Measurements from ENCODE around the gene CHTOP.
"Not testable (repeated sequence)": the region's sequence is repeated elsewhere in the genome, so short reads cannot be mapped to it uniquely, and the experiment has no call there.

The CHTOP gene

GRCh38 chr1:153667439-153667838 is 33.6 kb downstream of the CHTOP start:
- DNase-seq = no peak

DNA sequence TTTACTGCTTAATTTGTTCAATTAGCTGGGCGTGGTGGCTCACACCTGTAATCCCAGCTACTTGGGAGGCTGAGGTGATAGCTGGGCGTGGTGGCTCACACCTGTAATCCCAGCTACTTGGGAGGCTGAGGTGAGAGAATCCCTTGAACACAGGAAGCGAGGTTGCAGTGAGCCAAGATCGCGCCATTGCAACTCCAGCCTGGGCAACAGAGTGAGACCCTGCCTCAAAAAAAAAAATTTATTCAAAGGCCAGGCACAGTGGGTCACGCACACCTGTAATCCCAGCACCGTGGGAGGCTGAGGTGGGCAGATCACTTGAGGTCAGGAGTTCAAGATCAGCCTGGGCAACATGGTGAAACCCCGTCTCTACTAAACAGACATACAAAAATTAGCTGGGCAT is 34.8 kb downstream of the CHTOP start:
- not testable (repeated sequence) for DNase-seq

DNA sequence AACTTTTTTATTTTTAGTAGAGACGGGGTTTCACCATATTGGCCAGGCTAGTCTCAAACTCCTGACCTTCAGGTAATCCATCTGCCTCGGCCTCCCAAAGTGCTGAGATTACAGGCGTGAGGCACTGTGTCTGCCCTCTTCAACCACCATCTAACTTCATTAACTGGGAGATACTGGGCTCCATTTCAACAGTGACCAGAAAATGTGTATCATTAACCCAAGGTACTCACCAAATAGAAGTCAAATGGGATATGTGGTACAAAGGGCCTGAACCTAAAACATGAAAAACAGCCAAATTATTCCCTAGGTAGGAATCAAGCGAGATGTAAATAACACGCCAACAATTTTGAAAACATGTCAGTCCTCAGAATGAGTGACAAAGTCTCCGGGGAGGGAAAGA is 35.7 kb downstream of the CHTOP start:
- no peak for DNase-seq

DNA sequence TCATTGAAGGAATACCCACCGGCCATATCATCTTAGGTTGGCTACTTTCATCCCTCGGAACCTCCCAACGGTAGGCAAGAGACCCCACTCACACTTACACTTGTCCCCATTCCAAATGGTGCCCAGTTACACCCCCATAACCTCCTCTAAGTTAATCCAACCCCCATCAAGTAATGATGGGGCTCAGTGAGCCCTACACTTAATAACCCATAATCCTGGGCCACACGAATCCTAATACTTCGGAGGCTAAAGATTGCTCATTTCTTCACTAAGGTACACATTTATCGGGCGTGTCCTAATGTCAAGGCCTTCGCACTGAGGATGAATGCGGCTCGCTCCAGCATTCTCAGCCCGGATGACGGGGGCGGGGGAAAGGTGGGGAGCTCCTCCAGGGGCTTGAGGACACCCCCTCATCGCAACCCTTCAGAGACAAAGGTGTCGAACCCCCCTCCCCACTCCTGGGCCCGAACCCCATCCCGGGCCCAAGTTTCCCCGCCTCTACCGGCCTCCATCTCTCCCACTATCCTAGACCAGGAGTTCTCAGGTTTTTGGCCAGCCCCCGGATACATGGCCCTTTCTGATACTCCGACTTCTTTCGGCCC is 36.5 kb downstream of the CHTOP start:
- DNase-seq = no peak

DNA sequence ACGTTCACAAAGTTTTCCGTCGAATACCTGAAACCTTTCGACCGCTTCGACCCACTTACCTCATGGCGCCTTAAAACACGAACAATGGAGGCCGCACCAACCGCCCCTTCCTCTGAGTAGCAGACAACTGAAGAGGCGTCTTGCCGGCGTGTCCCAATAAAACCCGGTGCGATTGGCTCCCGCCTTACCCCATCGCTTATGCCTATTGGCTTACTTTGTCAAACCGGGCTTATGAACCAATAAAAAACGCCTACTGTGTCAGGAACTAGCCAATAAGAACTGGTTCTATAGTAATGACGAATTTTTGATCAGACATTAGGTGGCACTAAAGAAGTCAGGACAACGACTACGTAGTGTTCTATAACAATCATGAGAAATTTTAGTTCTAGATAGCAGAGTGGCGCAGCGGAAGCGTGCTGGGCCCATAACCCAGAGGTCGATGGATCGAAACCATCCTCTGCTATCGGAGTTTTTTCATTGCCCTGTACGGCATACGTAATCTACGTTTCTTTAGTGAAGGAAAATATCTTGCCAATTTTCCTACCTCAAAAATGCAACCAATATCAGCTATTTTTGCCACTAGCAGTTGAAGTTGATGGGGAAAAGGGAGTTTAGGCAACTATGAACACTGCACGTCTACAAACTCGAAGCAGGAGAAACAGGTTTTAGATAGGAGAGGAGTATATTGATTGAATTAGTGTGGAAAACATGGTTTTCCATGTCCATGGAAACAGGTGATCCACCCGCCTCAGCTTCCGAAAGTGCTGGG is 37.2 kb downstream of the CHTOP start, which contains the start of gene ILF2:
TSS of gene ILF2 (minus strand) at position 135 of the 769 bp plus-strand sequence. CDS start at position 64, 71 bp downstream.
- DNase-seq = peak; percentile 94

- DNase-seq = peak; percentile 16
Observed at GRCh38 chr1:153671628-153672353, 37.9 kb downstream of the CHTOP start.

DNA sequence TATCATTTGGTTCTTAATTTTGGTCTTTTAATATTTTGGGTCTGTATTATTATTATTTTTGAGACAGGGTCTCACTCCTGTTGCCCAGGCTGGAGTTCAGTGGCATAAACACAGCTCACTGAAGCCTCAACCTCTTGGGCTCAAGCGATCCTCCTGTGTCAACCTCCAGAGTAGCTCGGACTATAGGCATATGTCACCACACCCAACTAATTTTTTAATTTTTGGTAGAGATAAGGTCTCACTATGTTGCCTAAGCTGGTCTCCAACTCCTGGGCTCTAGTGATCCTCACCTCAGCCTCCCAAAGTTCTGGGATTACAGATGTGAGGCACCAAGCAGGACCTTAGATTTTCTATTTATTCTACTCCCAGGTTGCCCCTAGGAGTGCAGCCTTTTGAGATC is 39.6 kb downstream of the CHTOP start:
- DNase-seq = no peak

DNA sequence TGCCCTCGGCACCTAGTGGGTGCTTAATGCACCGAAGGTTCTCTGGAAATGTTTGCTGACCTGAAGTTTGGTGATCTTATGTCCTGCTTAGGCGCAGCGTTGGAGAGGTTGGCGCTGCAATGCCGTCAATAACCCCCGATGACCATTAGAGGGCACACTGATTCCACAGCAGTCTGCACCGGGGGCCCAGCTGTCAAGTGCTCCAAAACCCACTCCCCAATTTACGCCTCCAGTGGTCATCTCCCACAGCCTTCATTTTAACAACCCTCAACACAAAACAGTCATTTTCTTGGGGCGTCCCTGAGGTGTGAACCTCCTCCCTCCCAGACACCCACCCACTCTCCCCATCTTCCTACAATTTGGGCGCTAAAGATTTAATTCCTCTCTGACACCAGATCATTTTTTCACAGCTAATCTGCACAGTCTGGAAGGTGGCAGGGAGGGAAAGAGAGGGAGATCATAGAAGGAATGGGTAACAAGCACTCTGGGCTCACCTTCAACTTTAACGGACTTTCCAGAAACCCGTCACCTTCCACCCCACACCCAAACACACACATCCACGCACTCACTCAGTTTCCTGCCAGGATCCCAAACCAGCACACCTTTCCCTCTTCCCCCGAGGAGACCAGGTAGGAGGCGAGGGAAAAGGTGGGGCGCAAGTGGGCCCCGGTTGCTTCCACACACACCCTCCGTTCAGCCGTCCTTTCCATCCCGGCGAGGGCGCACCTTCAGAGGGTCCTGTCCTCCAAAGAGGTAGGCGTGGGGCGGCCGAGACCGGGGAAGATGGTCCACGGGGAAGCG is 44.1 kb downstream of the CHTOP start:
- DNase-seq = peak; percentile 17

DNA sequence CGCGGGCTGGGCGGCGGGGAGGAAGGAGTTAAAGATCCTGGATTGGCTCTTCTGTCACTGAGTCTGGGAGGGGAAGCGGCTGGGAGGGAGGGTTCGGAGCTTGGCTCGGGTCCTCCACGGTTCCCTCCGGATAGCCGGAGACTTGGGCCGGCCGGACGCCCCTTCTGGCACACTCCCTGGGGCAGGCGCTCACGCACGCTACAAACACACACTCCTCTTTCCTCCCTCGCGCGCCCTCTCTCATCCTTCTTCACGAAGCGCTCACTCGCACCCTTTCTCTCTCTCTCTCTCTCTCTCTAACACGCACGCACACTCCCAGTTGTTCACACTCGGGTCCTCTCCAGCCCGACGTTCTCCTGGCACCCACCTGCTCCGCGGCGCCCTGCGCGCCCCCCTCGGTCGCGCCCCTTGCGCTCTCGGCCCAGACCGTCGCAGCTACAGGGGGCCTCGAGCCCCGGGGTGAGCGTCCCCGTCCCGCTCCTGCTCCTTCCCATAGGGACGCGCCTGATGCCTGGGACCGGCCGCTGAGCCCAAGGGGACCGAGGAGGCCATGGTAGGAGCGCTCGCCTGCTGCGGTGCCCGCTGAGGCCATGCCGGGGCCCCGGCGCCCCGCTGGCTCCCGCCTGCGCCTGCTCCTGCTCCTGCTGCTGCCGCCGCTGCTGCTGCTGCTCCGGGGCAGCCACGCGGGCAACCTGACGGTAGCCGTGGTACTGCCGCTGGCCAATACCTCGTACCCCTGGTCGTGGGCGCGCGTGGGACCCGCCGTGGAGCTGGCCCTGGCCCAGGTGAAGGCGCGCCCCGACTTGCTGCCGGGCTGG is 44.9 kb downstream of the CHTOP start, which contains the start of gene NPR1:
TSS of gene NPR1 (plus strand) at position 170 of the 818 bp plus-strand sequence. CDS start at position 591, 421 bp downstream.
- DNase-seq = peak; percentile 16

DNA sequence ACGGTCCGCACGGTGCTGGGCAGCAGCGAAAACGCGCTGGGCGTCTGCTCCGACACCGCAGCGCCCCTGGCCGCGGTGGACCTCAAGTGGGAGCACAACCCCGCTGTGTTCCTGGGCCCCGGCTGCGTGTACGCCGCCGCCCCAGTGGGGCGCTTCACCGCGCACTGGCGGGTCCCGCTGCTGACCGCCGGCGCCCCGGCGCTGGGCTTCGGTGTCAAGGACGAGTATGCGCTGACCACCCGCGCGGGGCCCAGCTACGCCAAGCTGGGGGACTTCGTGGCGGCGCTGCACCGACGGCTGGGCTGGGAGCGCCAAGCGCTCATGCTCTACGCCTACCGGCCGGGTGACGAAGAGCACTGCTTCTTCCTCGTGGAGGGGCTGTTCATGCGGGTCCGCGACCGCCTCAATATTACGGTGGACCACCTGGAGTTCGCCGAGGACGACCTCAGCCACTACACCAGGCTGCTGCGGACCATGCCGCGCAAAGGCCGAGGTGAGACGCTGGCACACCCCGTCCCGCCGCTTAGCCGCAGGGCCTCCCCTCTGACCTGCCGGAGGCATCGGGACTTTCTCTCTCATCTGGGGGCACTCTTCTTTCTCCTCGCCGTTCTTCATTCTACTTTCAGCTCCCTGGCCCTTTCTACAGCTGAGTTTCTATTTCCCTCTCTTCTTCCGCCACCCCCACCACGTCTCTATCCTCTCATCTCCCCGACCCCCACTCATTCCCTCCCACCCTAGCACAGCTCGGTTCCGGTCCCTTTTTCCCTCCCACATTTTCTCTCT is 45.7 kb downstream of the CHTOP start:
- DNase-seq = peak; percentile 16

DNA sequence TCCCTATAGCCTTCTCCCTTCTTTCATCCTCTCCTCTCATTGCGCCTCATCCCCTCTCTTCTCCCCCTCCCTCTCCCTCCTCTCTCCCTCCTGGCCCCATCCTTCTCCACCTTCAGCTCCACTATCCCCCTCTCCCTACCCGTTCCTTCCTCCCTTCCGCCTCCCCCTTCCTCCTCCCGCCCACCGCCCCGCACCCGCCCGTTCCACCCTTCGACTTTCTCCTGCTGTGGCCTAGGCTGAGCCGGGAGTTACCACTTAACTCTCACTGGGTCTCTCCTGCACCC is 46.2 kb downstream of the CHTOP start:
- DNase-seq = no peak

DNA sequence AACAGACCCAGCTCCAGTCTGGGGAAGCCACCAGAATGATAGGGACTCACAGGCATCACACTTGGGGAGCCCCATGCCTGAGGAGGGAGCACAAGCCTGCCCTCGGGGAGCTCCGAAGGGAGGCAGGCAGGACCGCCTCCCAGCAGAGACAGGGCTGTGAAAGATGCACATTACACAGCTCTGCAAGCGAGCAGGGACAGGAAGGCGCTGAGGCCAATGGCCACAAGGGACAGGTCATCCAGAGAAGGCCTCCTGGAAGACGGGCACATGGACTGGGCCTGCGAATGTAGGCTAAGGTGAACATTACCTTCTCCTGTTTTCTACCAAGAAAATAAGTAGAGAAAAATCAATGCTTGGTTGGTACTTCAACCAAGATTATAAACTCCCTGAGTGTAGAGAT is 48.9 kb downstream of the CHTOP start:
- no peak for DNase-seq

DNA sequence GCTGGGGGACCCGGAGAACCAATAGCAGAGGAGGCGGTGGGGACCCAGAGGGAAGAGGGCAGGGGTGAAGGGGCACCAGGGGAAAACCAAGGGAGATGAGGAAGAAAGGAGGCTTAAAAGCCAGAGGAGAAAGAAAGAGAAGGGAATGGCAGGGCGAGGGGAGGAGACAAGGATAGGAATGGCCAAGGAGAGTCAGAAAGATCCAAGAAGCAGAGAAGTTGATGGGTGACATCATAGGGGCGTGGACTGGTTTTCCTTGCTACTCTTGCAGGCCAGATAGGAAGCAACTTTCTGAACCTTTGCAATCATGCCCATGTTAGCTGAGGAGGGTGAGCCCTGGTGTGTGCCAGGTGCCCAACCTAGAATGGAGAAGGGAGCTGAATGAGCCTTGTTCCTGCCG is 50.0 kb downstream of the CHTOP start:
- DNase-seq = no peak

- DNase-seq = no peak
Observed at GRCh38 chr1:153684892-153685291, 51.0 kb downstream of the CHTOP start.

DNA sequence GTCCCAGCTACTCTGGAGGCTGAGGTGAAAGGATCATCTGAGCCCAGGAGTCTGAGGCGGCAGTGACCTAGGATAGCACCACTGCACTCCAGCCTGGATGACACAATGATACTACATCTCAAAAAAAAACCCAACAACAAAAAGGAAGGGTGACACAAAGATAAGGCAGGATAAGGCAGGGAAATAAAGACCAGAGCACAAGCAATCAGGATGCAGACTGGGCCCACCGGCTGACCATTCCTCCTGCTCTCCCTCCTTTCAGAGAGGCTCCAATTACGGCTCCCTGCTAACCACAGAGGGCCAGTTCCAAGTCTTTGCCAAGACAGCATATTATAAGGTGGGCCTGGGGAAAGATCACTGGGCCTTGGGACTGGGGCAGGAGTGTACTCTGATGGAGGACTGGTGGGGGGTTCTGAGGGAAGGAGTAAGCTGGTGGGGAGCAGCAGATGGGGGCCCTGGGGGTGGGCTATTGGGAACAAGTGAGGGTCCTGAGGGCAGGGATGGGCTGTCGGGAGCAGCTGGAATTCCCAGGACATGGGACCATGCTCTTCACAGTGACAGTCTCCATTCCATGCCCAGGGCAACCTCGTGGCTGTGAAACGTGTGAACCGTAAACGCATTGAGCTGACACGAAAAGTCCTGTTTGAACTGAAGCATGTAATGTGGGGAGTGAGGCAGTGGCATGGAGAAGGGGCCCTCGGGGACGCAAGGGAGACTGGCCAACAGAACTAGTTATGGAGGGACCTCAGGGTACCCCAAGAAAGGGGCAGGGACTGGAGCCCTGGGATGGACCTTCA is 51.9 kb downstream of the CHTOP start:
- DNase-seq = no peak

- no peak for DNase-seq
Observed at GRCh38 chr1:153687346-153688125, 53.7 kb downstream of the CHTOP start.

DNA sequence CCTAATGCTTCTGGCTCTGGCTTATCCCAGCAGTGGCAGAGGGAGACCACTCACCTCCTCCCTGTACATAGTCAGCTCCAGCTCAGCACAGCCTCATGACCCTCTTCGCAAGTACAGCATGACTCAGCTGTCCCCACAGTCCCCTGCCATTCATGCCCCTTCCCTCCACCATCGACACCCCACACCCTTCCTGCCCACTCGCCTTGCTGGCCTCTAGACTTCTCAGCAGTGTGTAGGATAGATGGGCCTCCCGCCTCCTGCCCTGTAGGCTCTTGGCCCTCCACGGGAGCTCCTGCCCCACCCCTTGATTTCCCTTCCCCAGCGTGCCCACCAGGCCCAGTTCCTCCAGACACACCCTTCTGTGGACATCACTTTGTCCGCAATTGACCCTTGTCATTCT is 54.4 kb downstream of the CHTOP start:
- no peak for DNase-seq

DNA sequence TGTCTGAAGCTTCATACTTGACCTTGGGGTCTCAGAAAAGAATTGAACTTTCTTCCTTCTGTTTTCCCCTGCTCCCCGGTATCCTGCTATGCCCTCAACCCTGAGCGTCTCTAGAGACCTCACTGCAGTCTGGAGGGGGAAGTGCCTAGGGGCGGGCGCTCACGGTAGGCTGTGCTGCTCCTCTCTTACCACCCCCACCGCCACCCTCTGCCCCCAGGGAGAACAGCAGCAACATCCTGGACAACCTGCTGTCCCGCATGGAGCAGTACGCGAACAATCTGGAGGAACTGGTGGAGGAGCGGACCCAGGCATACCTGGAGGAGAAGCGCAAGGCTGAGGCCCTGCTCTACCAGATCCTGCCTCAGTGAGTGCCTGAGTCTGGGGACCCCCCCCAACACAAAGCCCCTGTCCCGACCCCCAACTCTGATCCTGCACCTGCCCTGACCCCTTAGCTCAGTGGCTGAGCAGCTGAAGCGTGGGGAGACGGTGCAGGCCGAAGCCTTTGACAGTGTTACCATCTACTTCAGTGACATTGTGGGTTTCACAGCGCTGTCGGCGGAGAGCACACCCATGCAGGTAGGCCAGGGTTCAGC is 55.0 kb downstream of the CHTOP start:
- DNase-seq = no peak

- no peak for DNase-seq
Observed at GRCh38 chr1:153693466-153693865, 59.6 kb downstream of the CHTOP start.
